Measurements from ENCODE around the gene DAB2. TPM values are rescaled to one million over a fixed set of nuclear protein-coding genes. Genes with fewer than 3 reads are reported as not detected.

The DAB2 gene
- total RNA-seq, 3 donors from 2014 or later: 112 to 240 (median 119) TPM

GRCh38 chr5:39469777-39470415 lies 45.1 kb upstream of the DAB2 start:
- H3K36me3 ChIP-seq: no peaks in the 10 kb centered on the region
- no peak overlapping the region for H3K4me3 ChIP-seq
- no peak for TF ChIP-seq POLR2AphosphoS5 (IDR thresholded peaks at IDR 0.05)
- no peak for TF ChIP-seq POLR2A (IDR thresholded peaks at IDR 0.05)
- no peak for TF ChIP-seq CTCF (IDR thresholded peaks at IDR 0.05)
- no peak for DNase-seq (ENCODE audit: low spot score in 2 of 2)
- intact Hi-C loops (cut with DNase I; ENCODE audit: low total_unique reads): no loop called here
- no peaks in the 10 kb centered on the region for H3K4me1 ChIP-seq
- no peaks in the 10 kb centered on the region for H3K9me3 ChIP-seq
- no peak overlapping the region for H3K27ac ChIP-seq
- H3K27me3 ChIP-seq: no peaks in the 10 kb centered on the region

GRCh38 chr5:39469176-39469575 lies 44.4 kb upstream of the DAB2 start:
- Histone ChIP-seq H3K36me3 (no peaks in the 10 kb centered on the region), H3K27ac (no peak overlapping the region), H3K4me1 (no peaks in the 10 kb centered on the region), H3K9me3 (no peaks in the 10 kb centered on the region), H3K27me3 (no peaks in the 10 kb centered on the region), H3K4me3 (no peak overlapping the region)
- intact Hi-C loops (cut with DNase I; ENCODE audit: low total_unique reads): no loop called here
- no peak for DNase-seq (ENCODE audit: low spot score in 2 of 2)
- no peak for TF ChIP-seq POLR2A (IDR thresholded peaks at IDR 0.05)
- no peak for TF ChIP-seq CTCF (IDR thresholded peaks at IDR 0.05)
- no peak for TF ChIP-seq POLR2AphosphoS5 (IDR thresholded peaks at IDR 0.05)

GRCh38 chr5:39466846-39467245 lies 42.1 kb upstream of the DAB2 start:
- no peaks in the 10 kb centered on the region for H3K9me3 ChIP-seq
- no peak for TF ChIP-seq CTCF (IDR thresholded peaks at IDR 0.05)
- H3K27me3 ChIP-seq: no peaks in the 10 kb centered on the region
- H3K27ac ChIP-seq: no peak overlapping the region
- H3K36me3 ChIP-seq: no peaks in the 10 kb centered on the region
- no peaks in the 10 kb centered on the region for H3K4me1 ChIP-seq
- no peak overlapping the region for H3K4me3 ChIP-seq
- DNase-seq (ENCODE audit: low spot score in 2 of 2): no peak
- intact Hi-C loops (cut with DNase I; ENCODE audit: low total_unique reads): no loop called here

- Histone ChIP-seq H3K36me3 (no peaks in the 10 kb centered on the region), H3K27ac (no peak overlapping the region), H3K27me3 (no peaks in the 10 kb centered on the region), H3K9me3 (no peaks in the 10 kb centered on the region), H3K4me1 (no peaks in the 10 kb centered on the region), H3K4me3 (no peak overlapping the region)
- no peak for DNase-seq (ENCODE audit: low spot score in 2 of 2)
- no peak for TF ChIP-seq CTCF (IDR thresholded peaks at IDR 0.05)
- TF ChIP-seq POLR2A (IDR thresholded peaks at IDR 0.05): no peak
- no peak for TF ChIP-seq POLR2AphosphoS5 (IDR thresholded peaks at IDR 0.05)
- intact Hi-C loops (cut with DNase I; ENCODE audit: low total_unique reads): no loop called here
Observed at GRCh38 chr5:39465843-39466242, 41.1 kb upstream of the DAB2 start.

- Histone ChIP-seq H3K4me1 (no peaks in the 10 kb centered on the region), H3K27ac (no peak overlapping the region), H3K36me3 (no peaks in the 10 kb centered on the region), H3K9me3 (no peaks in the 10 kb centered on the region), H3K4me3 (no peak overlapping the region), H3K27me3 (no peaks in the 10 kb centered on the region)
- DNase-seq (ENCODE audit: low spot score in 2 of 2): no peak
- intact Hi-C loops (cut with DNase I; ENCODE audit: low total_unique reads): no loop called here
- TF ChIP-seq POLR2A (IDR thresholded peaks at IDR 0.05) (no peak), CTCF (IDR thresholded peaks at IDR 0.05) (no peak), POLR2AphosphoS5 (IDR thresholded peaks at IDR 0.05) (no peak)
Observed at GRCh38 chr5:39465097-39465496, 40.3 kb upstream of the DAB2 start.

Data from breast epithelium (tissue), 4 donors.